Measurements from ENCODE around the gene UBE2G1. TPM values are rescaled to one million over a fixed set of nuclear protein-coding genes. Genes with fewer than 3 reads are reported as not detected.
A peak's percentile ranks its signal among the peaks of the same experiment; 100 is the strongest.

Gene UBE2G1
- total and polyA plus RNA-seq, 9 of the 15 experiments (the other 6 are each of a cell fraction or from before 2014, with no cell fraction given): 10.1 to 65.9 (median 29.7) TPM

GRCh38 chr17:4313221-4314114, 53.0 kb downstream of the UBE2G1 start (continued):
- TF ChIP-seq ASH1L (IDR thresholded peaks at IDR 0.05; ENCODE audit: borderline replicate concordance, low read depth, partially characterized antibody): no peak
- TF ChIP-seq HNRNPH1 (optimal IDR thresholded peaks at IDR 0.05; ENCODE audit: low read depth, low read length): no peak

- H3K27ac ChIP-seq (ENCODE audit: extremely low read depth, low read depth, low read length): no peak overlapping the region
- H3K27me3 ChIP-seq (ENCODE audit: control insufficient read depth in 2 of 2, insufficient read depth in 2 of 2, low read length in 2 of 2): no peaks in the 10 kb centered on the region
- no peak for FAIRE-seq
Observed at GRCh38 chr17:4310354-4311060, 56.0 kb downstream of the UBE2G1 start.

More at GRCh38 chr17:4310354-4311060, 56.0 kb downstream of the UBE2G1 start:
- no peaks in the 10 kb centered on the region for H3K9me1 ChIP-seq (ENCODE audit: control insufficient read depth, insufficient read depth, low read length)
- H3K9ac ChIP-seq (ENCODE audit: insufficient read depth in 1 of 2, low read depth in 2 of 2, low read length in 2 of 2): no peak overlapping the region
- ChIA-PET CTCF (ENCODE audit: low intra/inter-chr PET ratio) (no interaction called here), POLR2A (interaction anchor here (0.8 kb wide), 1 partner anchor 8 kb away, joined by 3 read pairs; no protein-coding TSS in a partner anchor)
- peaks cover 13% of the 10 kb centered on the region; the same call in 1 of the 3 replicates for H3K36me3 ChIP-seq (ENCODE audit: control insufficient read depth, insufficient read depth, low read length)
- H3K4me3 ChIP-seq: no peak overlapping the region
- no TSS peak for BruUV-seq (replicated peaks)
- intact Hi-C loops (cut with micrococcal nuclease): no loop called here
- H2AFZ ChIP-seq (ENCODE audit: low read depth, low read length): no peak overlapping the region
- H3K4me1 ChIP-seq (replicated peaks in 1 of 2; ENCODE audit: control insufficient read depth in 2 of 2, insufficient read depth in 2 of 2, low read length in 2 of 2): peaks cover 4 to 8% of the 10 kb centered on the region in 2 experiments; a peak in 4 of 5 replicates
- H3K4me2 ChIP-seq (ENCODE audit: insufficient read depth, low read length): no peak overlapping the region
- peaks cover 7% of the 10 kb centered on the region; the same call in 1 of the 2 replicates for H4K20me1 ChIP-seq (replicated peaks; ENCODE audit: control insufficient read depth, insufficient read depth, low read length)
- DNase-seq (ENCODE audit: extremely low read depth in 1 of 4, low spot score in 3 of 4): peak in 1 of 4 experiments; percentile 14
- 0 out of 2 replicates have a peak, but pooled peaks have one; percentile 9 for TF ChIP-seq REST (IDR thresholded peaks at IDR 0.05; ENCODE audit: borderline replicate concordance)
- no peak for TF ChIP-seq REST (CRISPR knock-in tag; IDR thresholded peaks at IDR 0.05; ENCODE audit: low read depth)
- TF ChIP-seq CREB1 (IDR thresholded peaks at IDR 0.05): no peak
- no peak for TF ChIP-seq CREB1 (CRISPR knock-in tag; IDR thresholded peaks at IDR 0.05)
- H3K9me3 ChIP-seq (replicated peaks; ENCODE audit: control insufficient read depth, insufficient read depth, low read depth, low read length): no peaks in the 10 kb centered on the region
- peaks cover 68% of the 10 kb centered on the region for H3K79me2 ChIP-seq (ENCODE audit: control insufficient read depth, insufficient read depth, low read length)
- in situ Hi-C loops (cut with MboI): no loop called here
- WGBS (ENCODE audit: insufficient coverage, low coverage, missing lambda C conversion rate): 50% methylated on average over 6 of the region's 6 CpGs
- peak; percentile 66; the same call in 2 of the 3 replicates for ATAC-seq

Measured in K562 (cell line).